ENCODE measurements around the gene PLPPR5. TPM values are rescaled to one million over a fixed set of nuclear protein-coding genes. Genes with fewer than 3 reads are reported as not detected.

PLPPR5 gene, protein sequence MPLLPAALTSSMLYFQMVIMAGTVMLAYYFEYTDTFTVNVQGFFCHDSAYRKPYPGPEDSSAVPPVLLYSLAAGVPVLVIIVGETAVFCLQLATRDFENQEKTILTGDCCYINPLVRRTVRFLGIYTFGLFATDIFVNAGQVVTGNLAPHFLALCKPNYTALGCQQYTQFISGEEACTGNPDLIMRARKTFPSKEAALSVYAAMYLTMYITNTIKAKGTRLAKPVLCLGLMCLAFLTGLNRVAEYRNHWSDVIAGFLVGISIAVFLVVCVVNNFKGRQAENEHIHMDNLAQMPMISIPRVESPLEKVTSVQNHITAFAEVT
- total RNA-seq, result not detected in 2 replicates

DNA sequence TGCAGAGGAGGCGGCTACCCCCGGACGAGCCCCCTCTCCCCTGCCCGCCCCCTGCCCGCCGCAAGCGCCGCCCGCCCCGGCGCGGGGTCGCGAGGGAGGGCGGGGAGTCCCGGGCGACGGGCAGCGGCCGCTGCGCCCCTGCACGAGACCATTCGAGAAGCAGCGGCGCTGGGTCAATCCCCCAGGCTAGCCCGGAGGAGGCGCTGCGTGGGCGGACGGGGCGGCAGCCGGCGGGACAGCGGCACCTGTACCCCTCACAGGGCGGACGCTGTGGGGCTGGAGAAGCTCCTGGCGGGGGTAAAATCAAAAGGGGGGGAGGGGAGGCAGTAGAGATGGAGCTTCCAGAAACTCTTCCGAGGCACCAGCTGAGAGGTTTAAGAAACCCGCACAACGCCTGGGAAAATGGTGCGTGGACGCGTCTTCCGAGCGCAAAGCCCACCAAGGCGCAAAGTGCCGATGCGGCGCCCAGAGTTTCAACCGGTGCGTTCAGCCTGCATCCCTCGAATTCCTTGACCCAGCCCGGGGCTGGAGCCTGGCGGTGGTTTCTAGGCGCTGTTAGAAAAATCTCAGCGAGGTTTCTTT is at the start of gene PLPPR5:
Gene PLPPR5, minus strand, starts transcription at position 1 of the 582 bp plus-strand sequence. CDS start 190 bp downstream, outside the sequence.

Small RNA genes lying within 50 kb of the gene (small RNA-seq; reads per million reads assigned to genes)
- gene AL445433.1, result not detected

Measured in placental epithelial cell (primary cell).